ENCODE data around the gene HCRT. TPM values are rescaled to one million over a fixed set of nuclear protein-coding genes. Genes with fewer than 3 reads are reported as not detected.
"Not testable (repeated sequence)": the region's sequence is repeated elsewhere in the genome, so short reads cannot be mapped to it uniquely, and the experiment has no call there.

HCRT gene
- total RNA-seq, 2 experiments from 2014 or later = not detected

GRCh38 chr17:42141382-42141781 lies 43.9 kb downstream of the HCRT start:
- ATAC-seq (no peak), DNase-seq (no peak)
- H3K36me3 Mint-ChIP-seq (ENCODE audit: low read depth) = peaks cover 13% of the 10 kb centered on the region
- H3K9me3 Mint-ChIP-seq = no peaks in the 10 kb centered on the region
- no peak overlapping the region for H3K4me3 Mint-ChIP-seq
- intact Hi-C loops (cut with micrococcal nuclease) = no loop called here
- peaks cover 29% of the 10 kb centered on the region for H3K4me1 Mint-ChIP-seq (ENCODE audit: low read depth)
- no peak for TF ChIP-seq CTCF (IDR thresholded peaks at IDR 0.05)
- ChIA-PET POLR2A (interaction anchor here (0.9 kb wide), 1 partner anchor 19 kb away, joined by 4 read pairs; no protein-coding TSS in a partner anchor), CTCF (interaction anchor here (4.5 kb wide), 1 partner anchor 11 kb away, joined by 15 read pairs; no protein-coding TSS in a partner anchor)
- no peaks in the 10 kb centered on the region for H3K27me3 Mint-ChIP-seq
- no peak overlapping the region for H3K27ac Mint-ChIP-seq

DNA sequence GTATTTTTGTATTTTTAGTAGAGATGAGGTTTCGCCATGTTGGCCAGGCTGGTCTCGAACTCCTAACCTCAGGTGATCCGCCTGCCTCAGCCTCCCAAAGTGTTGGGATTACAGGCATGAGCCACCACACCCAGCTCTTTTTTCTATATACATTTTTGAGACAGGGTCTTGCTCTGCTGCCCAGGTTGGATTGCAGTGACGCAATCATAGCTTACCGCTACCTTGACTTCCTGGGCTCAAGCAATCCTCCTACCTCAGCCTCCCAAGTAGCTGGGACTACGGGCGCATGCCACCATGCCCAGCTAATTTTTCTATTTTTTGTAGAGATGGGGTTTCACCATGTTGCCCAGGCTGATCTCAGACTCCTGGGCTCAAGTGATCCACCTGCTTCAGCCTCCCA lies 44.6 kb downstream of the HCRT start:
- Mint-ChIP-seq H3K4me1 (ENCODE audit: low read depth) (peaks cover 36% of the 10 kb centered on the region), H3K36me3 (ENCODE audit: low read depth) (peaks cover 13% of the 10 kb centered on the region)
- H3K27me3 Mint-ChIP-seq; H3K9me3 Mint-ChIP-seq; H3K27ac Mint-ChIP-seq; intact Hi-C loops (cut with micrococcal nuclease); DNase-seq; ATAC-seq; H3K4me3 Mint-ChIP-seq: not testable (repeated sequence)
- POLR2A ChIA-PET = interaction anchor here (0.9 to 1.4 kb wide), 2 partner anchors 19 to 33 kb away, joined by 4 read pairs; no protein-coding TSS in a partner anchor
- CTCF ChIA-PET = interaction anchor here (4.5 kb wide), 1 partner anchor 11 kb away, joined by 15 read pairs; no protein-coding TSS in a partner anchor

DNA sequence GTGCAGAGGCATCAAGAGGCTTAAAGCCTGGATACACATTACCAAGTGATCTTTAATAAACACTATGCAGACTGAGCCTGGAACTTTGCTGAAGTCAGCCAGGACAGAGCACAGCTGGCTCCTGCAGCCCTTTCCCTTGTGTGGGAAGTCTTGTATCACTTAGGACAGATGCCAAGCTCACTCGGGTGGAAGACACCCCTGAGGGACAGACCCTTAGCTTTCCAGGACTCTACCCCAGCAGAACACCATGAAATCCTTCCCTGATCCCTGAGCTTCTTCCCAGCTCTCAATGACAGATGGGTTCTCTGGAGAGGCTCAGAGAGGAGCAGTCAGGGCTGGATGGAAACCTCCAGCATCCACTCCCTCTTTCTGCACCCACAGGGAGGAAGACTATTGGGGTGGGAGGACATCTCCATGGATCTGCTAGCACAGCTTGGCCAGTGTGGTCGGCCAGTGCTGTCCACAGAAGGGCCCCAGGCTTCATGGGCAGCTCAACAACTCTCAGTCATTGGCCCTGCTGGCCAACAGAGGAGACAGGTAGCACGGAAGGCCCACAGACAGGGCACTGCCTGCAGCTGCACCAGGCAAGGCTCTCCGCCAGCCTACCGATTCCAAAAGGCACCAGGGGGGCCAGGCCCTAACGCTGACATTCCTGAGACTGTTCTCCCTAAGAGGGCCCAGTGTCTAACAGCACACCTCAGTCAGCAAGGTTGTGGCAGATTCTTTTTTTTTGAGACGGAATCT lies 46.3 kb downstream of the HCRT start:
- no peak for DNase-seq
- H3K36me3 Mint-ChIP-seq (ENCODE audit: low read depth) = peaks cover 10% of the 10 kb centered on the region
- ATAC-seq = no peak
- no peaks in the 10 kb centered on the region for H3K9me3 Mint-ChIP-seq
- intact Hi-C loops (cut with micrococcal nuclease) = no loop called here
- no peaks in the 10 kb centered on the region for H3K27me3 Mint-ChIP-seq
- ChIA-PET POLR2A (interaction anchor here (1.0 to 1.4 kb wide), 2 partner anchors 27 to 31 kb away, joined by 3 to 4 read pairs; no protein-coding TSS in a partner anchor), CTCF (interaction anchor here (0.7 to 4.5 kb wide), 3 partner anchors 9 to 112 kb away, joined by 3 to 15 read pairs (median 7); partner anchors contain the start of gene RAB5C)
- H3K4me3 Mint-ChIP-seq = no peak overlapping the region
- H3K27ac Mint-ChIP-seq = no peak overlapping the region
- no peak for TF ChIP-seq CTCF (IDR thresholded peaks at IDR 0.05)
- H3K4me1 Mint-ChIP-seq (ENCODE audit: low read depth) = peaks cover 44% of the 10 kb centered on the region

DNA sequence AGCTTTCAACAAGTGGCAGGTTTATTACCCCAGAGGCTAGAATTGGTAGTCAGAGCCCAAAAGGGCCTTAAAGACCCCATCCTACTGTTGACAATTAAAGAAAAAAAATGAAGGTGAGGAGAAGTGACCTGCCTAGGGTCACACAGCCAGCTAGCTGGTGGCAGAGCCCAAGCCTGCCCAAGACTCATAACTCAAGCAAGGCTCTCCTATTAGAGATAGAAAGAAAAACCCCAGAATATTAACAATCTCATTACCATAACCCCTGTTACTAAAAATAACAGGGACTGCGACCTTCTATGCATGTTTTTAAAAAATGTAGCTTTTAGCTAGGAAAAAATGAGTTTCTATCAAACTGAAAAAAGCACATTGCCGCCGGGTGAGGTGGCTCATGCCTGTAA lies 48.6 kb downstream of the HCRT start:
- TF ChIP-seq CTCF (IDR thresholded peaks at IDR 0.05) = no peak
- Mint-ChIP-seq H3K36me3 (ENCODE audit: low read depth) (peaks cover 11% of the 10 kb centered on the region), H3K4me1 (ENCODE audit: low read depth) (peaks cover 57% of the 10 kb centered on the region), H3K4me3 (no peak overlapping the region), H3K27ac (no peak overlapping the region), H3K9me3 (no peaks in the 10 kb centered on the region), H3K27me3 (no peaks in the 10 kb centered on the region)
- POLR2A ChIA-PET = interaction anchor here (0.9 to 1.7 kb wide), 4 partner anchors 15 to 17 kb away, joined by 3 to 4 read pairs (median 3); no protein-coding TSS in a partner anchor
- intact Hi-C loops (cut with micrococcal nuclease) = no loop called here
- CTCF ChIA-PET = interaction anchor here (1.0 to 1.6 kb wide), 7 partner anchors 17 to 269 kb away, joined by 3 to 6 read pairs (median 4); partner anchors contain the start of gene KCNH4
- no peak for DNase-seq
- no peak for ATAC-seq

GRCh38 chr17:42135664-42136653 lies 49.3 kb downstream of the HCRT start:
- H3K27ac Mint-ChIP-seq = peak overlapping the region; percentile 28
- no peaks in the 10 kb centered on the region for H3K9me3 Mint-ChIP-seq
- H3K4me3 Mint-ChIP-seq = no peak overlapping the region
- POLR2A ChIA-PET = interaction anchor here (1.4 to 1.7 kb wide), 2 partner anchors 17 to 18 kb away, joined by 3 to 4 read pairs; no protein-coding TSS in a partner anchor
- intact Hi-C loops (cut with micrococcal nuclease) = no loop called here
- no peak for DNase-seq
- no peak for TF ChIP-seq CTCF (IDR thresholded peaks at IDR 0.05)
- H3K36me3 Mint-ChIP-seq (ENCODE audit: low read depth) = peaks cover 9% of the 10 kb centered on the region
- no peaks in the 10 kb centered on the region for H3K27me3 Mint-ChIP-seq
- CTCF ChIA-PET = interaction anchor here (0.8 to 1.6 kb wide), 8 partner anchors 17 to 270 kb away, joined by 3 to 6 read pairs (median 4); no protein-coding TSS in a partner anchor
- ATAC-seq = no peak
- H3K4me1 Mint-ChIP-seq (ENCODE audit: low read depth) = peaks cover 57% of the 10 kb centered on the region

Measured in activated CD8-positive, alpha-beta T cell treated with anti-CD3 and anti-CD28 coated beads for 36 hours (primary cell).